HL-60/S4 treated with phorbol 12-myristate 13-acetate at 8.2 ng/mL for 4 days and 3 days (cell line): ENCODE data around the gene TTYH1.

Source experiments
- in situ Hi-C: fragments of 300-500 bp; cut with MboI; formaldehyde crosslinking; loops from 2 replicates; pipeline ENCODE4 v1.15.0; 2022; ENCODE audit warnings: low sequenced_read_pairs

TTYH1 gene

DNA sequence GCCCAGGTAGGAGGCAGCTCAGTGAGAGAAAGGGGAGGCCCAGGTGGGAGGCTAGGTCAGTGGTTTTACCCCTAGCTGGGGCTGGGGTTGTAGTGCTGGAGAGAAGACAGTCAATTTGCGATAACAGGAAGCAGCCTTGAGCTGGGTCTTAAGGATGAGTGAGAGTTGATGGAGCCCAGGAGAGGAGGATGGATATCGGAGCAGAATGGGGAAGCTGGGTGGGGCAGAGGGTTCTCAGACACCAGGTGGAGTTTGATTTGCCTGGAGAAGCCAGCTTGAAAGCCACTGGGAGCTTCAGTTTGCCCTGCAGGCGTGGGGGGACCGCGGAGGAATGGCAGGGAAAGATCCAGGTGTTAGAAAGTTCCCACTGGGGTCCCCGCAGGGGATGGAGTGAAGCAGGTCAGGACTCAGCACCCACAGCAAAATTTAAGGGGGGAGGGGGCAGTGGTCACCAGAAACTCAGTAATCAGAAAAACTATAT is 58.7 kb downstream of the TTYH1 start:
- in situ Hi-C loops, result no loop called here

GRCh38 chr19:54475706-54476105 is 60.4 kb downstream of the TTYH1 start:
- in situ Hi-C loops, result loop anchor here (25.0 kb wide), 2 partner anchors 187 to 437 kb away; partner anchors contain the start of genes LILRB4 and NCR1

DNA sequence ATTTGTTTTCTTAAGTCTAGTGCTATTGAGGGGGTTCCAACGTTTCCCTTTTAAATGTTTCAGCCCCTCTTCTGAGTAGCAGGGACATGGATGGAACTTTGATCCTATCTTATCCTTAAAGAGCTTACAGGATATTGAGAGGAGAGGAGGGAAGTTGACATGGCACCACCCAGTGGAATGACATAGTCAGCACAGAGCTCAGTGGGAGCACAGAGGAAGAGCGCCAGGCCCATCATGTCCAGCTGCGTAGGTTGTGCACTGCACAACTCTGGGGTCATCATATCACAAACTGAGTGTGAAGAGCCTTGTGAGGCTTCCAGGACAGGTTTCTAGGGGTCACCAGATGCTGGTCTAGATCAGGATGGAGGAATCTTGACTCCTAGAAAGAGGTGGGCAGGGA is 62.4 kb downstream of the TTYH1 start:
- in situ Hi-C loops, result loop anchor here (25.0 kb wide), 2 partner anchors 185 to 435 kb away; partner anchors contain the start of genes LILRB4 and NCR1

GRCh38 chr19:54478677-54479266 is 63.5 kb downstream of the TTYH1 start:
- in situ Hi-C loops, result loop anchor here (25.0 kb wide), 2 partner anchors 184 to 434 kb away; partner anchors contain the start of genes LILRB4 and NCR1

GRCh38 chr19:54480051-54480450 is 64.8 kb downstream of the TTYH1 start:
- in situ Hi-C loops, result loop anchor here (25.0 kb wide), 2 partner anchors 182 to 432 kb away; partner anchors contain the start of genes LILRB4 and NCR1

DNA sequence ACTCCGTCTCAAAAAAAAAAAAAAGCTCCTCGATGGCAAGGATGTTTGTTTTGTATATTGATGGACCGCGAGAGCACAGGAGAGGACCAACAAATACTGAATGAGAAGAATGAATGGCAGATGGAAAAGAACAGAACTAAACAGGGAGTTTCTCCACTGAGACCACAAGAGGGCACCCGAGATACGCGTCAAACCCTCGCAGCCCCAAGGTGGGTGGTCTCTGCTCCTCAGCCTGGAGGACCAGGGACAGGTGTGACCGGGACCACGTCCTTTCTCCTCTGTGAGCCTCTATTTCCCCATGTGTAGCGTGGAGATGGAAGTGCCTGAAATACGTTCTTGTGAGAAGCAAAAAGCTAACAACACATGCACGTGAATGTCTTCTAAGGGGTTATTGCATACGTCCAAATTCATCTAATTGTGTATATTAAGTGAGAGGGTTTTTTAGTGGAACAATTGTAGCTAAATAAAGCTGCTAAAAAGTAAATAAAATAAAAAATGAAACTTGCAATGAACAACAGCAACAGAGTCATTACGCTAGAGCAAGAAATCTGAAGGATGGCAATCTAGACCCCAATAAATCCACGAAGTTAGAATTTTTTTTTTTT is 66.2 kb downstream of the TTYH1 start:
- in situ Hi-C loops, result loop anchor here (25.0 kb wide), 2 partner anchors 181 to 431 kb away; partner anchors contain the start of genes LILRB4 and NCR1

DNA sequence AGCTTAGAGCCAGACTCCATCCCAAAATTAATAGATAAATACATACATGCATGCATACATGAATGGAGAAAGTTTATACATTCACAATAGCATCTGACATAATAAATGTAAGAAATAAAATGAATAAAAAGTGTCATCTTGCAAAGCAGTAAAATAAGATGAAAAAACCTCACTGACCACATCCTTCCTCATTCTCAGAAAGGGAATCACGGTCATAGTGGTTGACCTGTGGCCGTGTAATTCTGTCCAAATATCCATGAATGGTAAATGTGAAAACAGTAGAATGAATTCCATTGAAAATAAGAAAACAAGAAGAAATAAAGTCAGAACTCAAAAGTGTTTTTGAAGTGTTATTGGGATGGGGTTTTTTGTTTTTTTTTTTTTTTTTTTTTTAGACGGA is 67.6 kb downstream of the TTYH1 start:
- in situ Hi-C loops, result loop anchor here (25.0 kb wide), 2 partner anchors 179 to 429 kb away; partner anchors contain the start of genes LILRB4 and NCR1

- in situ Hi-C loops, result loop anchor here (25.0 kb wide), 2 partner anchors 178 to 428 kb away; partner anchors contain the start of genes LILRB4 and NCR1
These were observed 69.2 kb downstream of the TTYH1 start for GRCh38 chr19:54484451-54484850.

DNA sequence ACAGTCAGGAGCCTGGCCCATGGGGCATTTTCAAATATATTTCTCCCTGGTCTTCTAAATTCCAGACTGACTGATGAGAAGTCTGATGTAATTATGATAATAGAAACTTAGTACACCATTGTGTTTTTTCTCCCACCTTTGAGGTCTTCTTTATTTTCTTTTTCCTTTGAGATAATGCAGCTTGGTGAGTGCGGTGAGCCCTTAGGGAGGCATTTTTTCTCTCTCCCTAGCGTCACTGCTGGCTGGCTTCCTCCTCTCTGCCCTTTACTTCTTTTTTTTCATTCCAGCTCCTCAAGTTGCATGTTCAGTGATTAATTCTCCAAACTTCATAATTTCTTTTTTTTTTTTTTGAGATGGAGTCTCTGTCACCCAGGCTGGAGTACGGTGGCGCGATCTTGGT is 70.6 kb downstream of the TTYH1 start:
- in situ Hi-C loops, result loop anchor here (25.0 kb wide), 2 partner anchors 176 to 426 kb away; partner anchors contain the start of genes LILRB4 and NCR1
